Spleen (tissue), 7 donors: Measurements from ENCODE around the gene CYP4F3.

Source experiments
- POLR2A ChIP-seq, 3 donors: fragments of 450-650 bp; IDR thresholded peaks; one replicate each; pipeline ENCODE4 v1.5.1; 2017; ENCODE audit warnings: antibody characterized with exemption in 3 of 3, mild to moderate bottlenecking in 1 of 3
- TF ChIP-seq, protein P1 (sequence below), 11 experiments: fragments of 200-600 bp in 7 of 11; fragments of 450-650 bp in 4 of 11; sonication (generic) in 4 of 11; IDR thresholded peaks in 8 of 11; conservative IDR thresholded peaks in 3 of 11; 1 replicate in 7 of 11; 2 replicates in 4 of 11; pipeline versions ENCODE4 v1.4.0 to v1.8.0; 2016 to 2021; ENCODE audit warnings: antibody characterized with exemption in 11 of 11, inconsistent platforms in 4 of 11, mild to moderate bottlenecking in 1 of 11
- donor health status: DM: no; HTN: no; CAD: no; lungs with moderate emphysema.
- donor health status: DM: no; HTN: no; CAD: no.
- donor health status: DM: no; HTN: no; CAD: no.

DNA sequence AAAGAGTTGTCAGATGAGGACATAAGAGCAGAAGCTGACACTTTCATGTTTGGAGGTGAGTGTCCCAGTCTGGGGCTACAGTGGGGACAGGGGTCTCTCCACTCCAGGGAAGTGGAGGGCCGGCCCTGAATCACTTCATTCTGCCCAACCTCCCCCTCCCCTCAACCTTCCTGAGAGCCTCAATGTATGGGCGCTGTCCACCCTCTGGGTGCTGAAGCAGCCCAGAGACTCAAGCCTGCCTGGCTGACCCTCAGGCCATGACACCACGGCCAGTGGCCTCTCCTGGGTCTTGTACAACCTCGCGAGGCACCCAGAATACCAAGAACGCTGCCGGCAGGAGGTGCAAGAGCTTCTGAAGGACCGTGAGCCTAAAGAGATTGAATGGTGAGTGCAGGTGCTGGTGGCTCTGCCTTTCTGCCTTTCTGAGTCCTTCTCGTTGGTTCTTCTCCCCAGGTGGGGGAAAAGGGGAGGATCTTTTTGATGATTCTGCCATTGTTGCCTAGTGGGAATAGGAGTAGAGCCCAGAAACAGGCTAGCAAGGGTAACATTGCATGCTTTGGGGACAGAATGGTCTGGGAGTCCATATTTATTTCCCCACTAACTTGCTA, 16.9 kb upstream of the CYP4F3 start:
- no peak for TF ChIP-seq POLR2A (IDR thresholded peaks at IDR 0.05)
- TF ChIP-seq, protein P1, sequence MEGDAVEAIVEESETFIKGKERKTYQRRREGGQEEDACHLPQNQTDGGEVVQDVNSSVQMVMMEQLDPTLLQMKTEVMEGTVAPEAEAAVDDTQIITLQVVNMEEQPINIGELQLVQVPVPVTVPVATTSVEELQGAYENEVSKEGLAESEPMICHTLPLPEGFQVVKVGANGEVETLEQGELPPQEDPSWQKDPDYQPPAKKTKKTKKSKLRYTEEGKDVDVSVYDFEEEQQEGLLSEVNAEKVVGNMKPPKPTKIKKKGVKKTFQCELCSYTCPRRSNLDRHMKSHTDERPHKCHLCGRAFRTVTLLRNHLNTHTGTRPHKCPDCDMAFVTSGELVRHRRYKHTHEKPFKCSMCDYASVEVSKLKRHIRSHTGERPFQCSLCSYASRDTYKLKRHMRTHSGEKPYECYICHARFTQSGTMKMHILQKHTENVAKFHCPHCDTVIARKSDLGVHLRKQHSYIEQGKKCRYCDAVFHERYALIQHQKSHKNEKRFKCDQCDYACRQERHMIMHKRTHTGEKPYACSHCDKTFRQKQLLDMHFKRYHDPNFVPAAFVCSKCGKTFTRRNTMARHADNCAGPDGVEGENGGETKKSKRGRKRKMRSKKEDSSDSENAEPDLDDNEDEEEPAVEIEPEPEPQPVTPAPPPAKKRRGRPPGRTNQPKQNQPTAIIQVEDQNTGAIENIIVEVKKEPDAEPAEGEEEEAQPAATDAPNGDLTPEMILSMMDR (IDR thresholded peaks at IDR 0.05 in 8 of 11, conservative IDR thresholded peaks at IDR 0.05 in 3 of 11): no peak
